ENCODE results near the gene PPP1CA. TPM values are rescaled to one million over a fixed set of nuclear protein-coding genes. Genes with fewer than 3 reads are reported as not detected.
"Not testable (repeated sequence)": the region's sequence is repeated elsewhere in the genome, so short reads cannot be mapped to it uniquely, and the experiment has no call there.

Gene PPP1CA
- total RNA-seq, 1 experiment from 2014 or later = 319 TPM

- in situ Hi-C loops (cut with HindIII; ENCODE audit: low sequenced_read_pairs) = no loop called here
- DNase-seq (ENCODE audit: low spot score) = no peak
These were observed 34.2 kb upstream of the PPP1CA start for GRCh38 chr11:67435727-67436458.

- in situ Hi-C loops (cut with HindIII; ENCODE audit: low sequenced_read_pairs) = no loop called here
- no peak for DNase-seq (ENCODE audit: low spot score)
These were observed 33.5 kb upstream of the PPP1CA start for GRCh38 chr11:67435031-67435726.

- in situ Hi-C loops (cut with HindIII; ENCODE audit: low sequenced_read_pairs) = no loop called here
- DNase-seq (ENCODE audit: low spot score) = no peak
These were observed 32.8 kb upstream of the PPP1CA start for GRCh38 chr11:67434395-67434881.

- in situ Hi-C loops (cut with HindIII; ENCODE audit: low sequenced_read_pairs) = no loop called here
These were observed 32.1 kb upstream of the PPP1CA start for GRCh38 chr11:67433536-67434394.

GRCh38 chr11:67432655-67433349 is 31.1 kb upstream of the PPP1CA start:
- DNase-seq (ENCODE audit: low spot score) = no peak
- in situ Hi-C loops (cut with HindIII; ENCODE audit: low sequenced_read_pairs) = no loop called here

More at GRCh38 chr11:67433536-67434394, 32.1 kb upstream of the PPP1CA start:
- no peak for DNase-seq (ENCODE audit: low spot score)

GRCh38 chr11:67431346-67432249 is 29.9 kb upstream of the PPP1CA start:
- no peak for DNase-seq (ENCODE audit: low spot score)
- in situ Hi-C loops (cut with HindIII; ENCODE audit: low sequenced_read_pairs) = no loop called here

- in situ Hi-C loops (cut with HindIII; ENCODE audit: low sequenced_read_pairs) = no loop called here
- DNase-seq (ENCODE audit: low spot score) = no peak
These were observed 28.1 kb upstream of the PPP1CA start for GRCh38 chr11:67429722-67430121.

- DNase-seq (ENCODE audit: low spot score) = no peak
- in situ Hi-C loops (cut with HindIII; ENCODE audit: low sequenced_read_pairs) = no loop called here
These were observed 27.5 kb upstream of the PPP1CA start for GRCh38 chr11:67429038-67429668.

GRCh38 chr11:67428052-67429001 is 26.7 kb upstream of the PPP1CA start, which contains the start of gene RPS6KB2:
TSS of gene RPS6KB2 (plus strand) at chr11:67428494. CDS start at chr11:67428546, 52 bp downstream.
- DNase-seq (ENCODE audit: low spot score) = peak; percentile 98
- in situ Hi-C loops (cut with HindIII; ENCODE audit: low sequenced_read_pairs) = no loop called here

GRCh38 chr11:67427364-67427859 is 25.8 kb upstream of the PPP1CA start:
- in situ Hi-C loops (cut with HindIII; ENCODE audit: low sequenced_read_pairs); DNase-seq (ENCODE audit: low spot score): not testable (repeated sequence)

GRCh38 chr11:67423891-67424613 is 22.4 kb upstream of the PPP1CA start:
- in situ Hi-C loops (cut with HindIII; ENCODE audit: low sequenced_read_pairs) = no loop called here
- DNase-seq (ENCODE audit: low spot score) = no peak

- in situ Hi-C loops (cut with HindIII; ENCODE audit: low sequenced_read_pairs) = no loop called here
- DNase-seq (ENCODE audit: low spot score) = no peak
These were observed 21.8 kb upstream of the PPP1CA start for GRCh38 chr11:67423466-67423865.

GRCh38 chr11:67422891-67423290 is 21.2 kb upstream of the PPP1CA start:
- in situ Hi-C loops (cut with HindIII; ENCODE audit: low sequenced_read_pairs) = no loop called here
- no peak for DNase-seq (ENCODE audit: low spot score)

GRCh38 chr11:67421430-67422031 is 19.9 kb upstream of the PPP1CA start:
- in situ Hi-C loops (cut with HindIII; ENCODE audit: low sequenced_read_pairs) = no loop called here
- no peak for DNase-seq (ENCODE audit: low spot score)

GRCh38 chr11:67420646-67421429 is 19.2 kb upstream of the PPP1CA start:
- in situ Hi-C loops (cut with HindIII; ENCODE audit: low sequenced_read_pairs) = no loop called here
- DNase-seq (ENCODE audit: low spot score) = peak; percentile 96
